ENCODE measurements around the gene MTUS2. TPM values are rescaled to one million over a fixed set of nuclear protein-coding genes. Genes with fewer than 3 reads are reported as not detected.

Gene MTUS2
- total and polyA plus RNA-seq, 2 donors (not counting 3 experiments of a cell fraction or from before 2014, with no cell fraction given), result not detected

GRCh38 chr13:29281932-29282495 lies 461.9 kb downstream of the MTUS2 start:
- Histone ChIP-seq H3K79me2 (ENCODE audit: control insufficient read depth, insufficient read depth, low read length) (no peaks in the 10 kb centered on the region), H3K27me3 (ENCODE audit: control insufficient read depth in 2 of 2, insufficient read depth in 2 of 2, low read length in 2 of 2) (no peaks in the 10 kb centered on the region), H3K9me1 (replicated peaks; ENCODE audit: control insufficient read depth, extremely low read depth, insufficient read depth, low read length) (no peaks in the 10 kb centered on the region), H3K9me3 (replicated peaks; ENCODE audit: control insufficient read depth, insufficient read depth, low read length) (no peaks in the 10 kb centered on the region), H4K20me1 (replicated peaks; ENCODE audit: control insufficient read depth, extremely low read depth, insufficient read depth, low read length) (no peaks in the 10 kb centered on the region), H3K36me3 (ENCODE audit: control insufficient read depth in 2 of 2, extremely low read depth in 1 of 2, insufficient read depth in 2 of 2, low read length in 2 of 2) (no peaks in the 10 kb centered on the region), H3K4me2 (ENCODE audit: insufficient read depth, low read length) (no peak overlapping the region), H3K4me1 (ENCODE audit: control insufficient read depth, extremely low read depth, insufficient read depth, low read length) (no peaks in the 10 kb centered on the region), H3K27ac (ENCODE audit: insufficient read depth, low read depth, low read length) (no peak overlapping the region), H3K4me3 (replicated peaks in 1 of 3; ENCODE audit: insufficient read depth in 1 of 3, low read depth in 1 of 3, low read length in 3 of 3) (no peak overlapping the region), H2AFZ (ENCODE audit: low read depth, low read length) (no peak overlapping the region), H3K9ac (replicated peaks; ENCODE audit: extremely low read depth, insufficient read depth, low read length) (no peak overlapping the region)
- FAIRE-seq, result no peak
- intact Hi-C loops (cut with micrococcal nuclease), result no loop called here
- dilution Hi-C loops (cut with MboI; ENCODE audit: extremely low pct_ligation_motif_present, low sequenced_read_pairs), result no loop called here
- no TSS peak for BruUV-seq (replicated peaks)
- ChIA-PET POLR2A (no interaction called here), CTCF (no interaction called here)
- no peak for DNase-seq (ENCODE audit: low read depth, low spot score)
- no peak for TF ChIP-seq MAX (IDR thresholded peaks at IDR 0.05; ENCODE audit: insufficient read depth, insufficient read length)
- TF ChIP-seq JUN (IDR thresholded peaks at IDR 0.05; ENCODE audit: borderline replicate concordance, insufficient read depth, insufficient read length, low read depth), result no peak
- TF ChIP-seq FOS (IDR thresholded peaks at IDR 0.05; ENCODE audit: borderline replicate concordance, insufficient read depth, low read length), result no peak
- TF ChIP-seq POLR2A (IDR thresholded peaks at IDR 0.05; ENCODE audit: low read depth, low read length), result no peak
- TF ChIP-seq POLR2AphosphoS5 (IDR thresholded peaks at IDR 0.05; ENCODE audit: insufficient read depth, low read depth, low read length), result no peak
- TF ChIP-seq MYC (IDR thresholded peaks at IDR 0.05; ENCODE audit: low read depth, low read length), result no peak
- no peak for TF ChIP-seq CTCF (IDR thresholded peaks at IDR 0.05; ENCODE audit: extremely low read depth in 1 of 2, insufficient read depth in 1 of 2, low read depth in 1 of 2, low read length in 2 of 2)
- TF ChIP-seq EZH2 (IDR thresholded peaks at IDR 0.05; ENCODE audit: borderline replicate concordance, low read depth, low read length, severe bottlenecking), result no peak
- no peak for TF ChIP-seq GATA2 (IDR thresholded peaks at IDR 0.05; ENCODE audit: insufficient read depth, insufficient read length, low read depth, low read length)
